NCI-H1694 treated with DMSO at 0.1 percent for 48 hours (cell line): ENCODE data around the gene RUFY3.
"Not testable (repeated sequence)": the region's sequence is repeated elsewhere in the genome, so short reads cannot be mapped to it uniquely, and the experiment has no call there.

ENCODE experiments used
- DNase-seq: peaks from one replicate; lab custom pipeline; 2025; lab: John Stamatoyannopoulos, UW

The RUFY3 gene

DNA sequence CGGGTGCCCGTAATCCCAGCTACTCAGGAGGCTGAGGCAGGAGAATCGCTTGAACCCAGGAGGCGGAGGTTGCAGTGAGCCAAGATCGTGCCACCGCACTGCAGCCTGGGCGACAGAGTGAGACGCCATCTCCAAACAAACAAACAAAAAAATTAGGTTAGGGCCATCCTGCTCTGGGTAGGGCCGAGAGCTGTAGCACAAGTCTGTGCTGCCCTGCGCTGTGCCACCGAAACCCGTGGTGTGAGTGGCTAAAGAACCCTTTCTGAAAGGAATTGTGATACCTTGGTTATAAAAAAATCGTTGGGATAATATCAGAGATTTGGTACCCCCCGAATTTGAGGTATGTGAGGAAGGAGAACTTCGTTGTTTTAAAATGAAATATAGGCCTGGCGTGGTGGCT is 118.9 kb downstream of the RUFY3 start:
- not testable (repeated sequence) for DNase-seq

DNA sequence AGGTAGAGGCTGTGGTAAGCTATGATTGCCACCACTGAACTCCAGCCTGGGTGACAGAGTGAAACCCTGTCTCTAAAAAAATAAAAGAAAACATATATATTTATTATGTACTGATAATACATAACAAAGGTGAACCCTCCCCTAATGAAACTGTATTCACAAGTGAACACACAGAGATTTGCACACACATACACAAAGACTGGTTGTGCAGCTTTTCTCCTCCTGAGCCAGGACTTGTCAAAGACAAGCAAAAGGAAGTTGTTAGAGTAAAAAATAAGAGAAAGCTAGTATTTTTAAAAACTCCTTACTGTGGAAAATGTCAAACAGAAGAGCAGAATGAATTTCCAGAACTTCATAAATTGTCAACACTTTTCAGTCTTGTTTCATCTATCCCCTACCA is 119.4 kb downstream of the RUFY3 start:
- no peak for DNase-seq

DNA sequence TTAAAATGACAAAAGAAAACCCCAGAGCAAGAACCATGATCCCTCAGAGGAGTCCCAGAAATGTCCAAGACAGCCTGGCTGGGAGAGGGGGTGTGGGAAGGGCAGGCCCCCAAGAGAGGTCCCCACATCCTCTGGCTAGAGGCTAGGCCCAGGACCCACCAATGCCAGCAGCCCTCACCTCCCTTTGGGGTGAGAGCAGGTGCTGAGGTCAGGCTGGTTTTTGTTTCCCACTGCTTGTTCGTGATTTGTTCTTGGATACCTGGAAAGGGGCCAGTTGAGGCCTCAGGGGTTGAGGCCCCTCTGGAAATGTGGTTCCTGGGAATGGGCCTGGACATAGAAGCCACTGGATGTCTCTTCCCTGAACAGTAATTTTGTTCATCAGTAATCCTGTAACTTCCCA is 120.2 kb downstream of the RUFY3 start:
- DNase-seq: no peak

DNA sequence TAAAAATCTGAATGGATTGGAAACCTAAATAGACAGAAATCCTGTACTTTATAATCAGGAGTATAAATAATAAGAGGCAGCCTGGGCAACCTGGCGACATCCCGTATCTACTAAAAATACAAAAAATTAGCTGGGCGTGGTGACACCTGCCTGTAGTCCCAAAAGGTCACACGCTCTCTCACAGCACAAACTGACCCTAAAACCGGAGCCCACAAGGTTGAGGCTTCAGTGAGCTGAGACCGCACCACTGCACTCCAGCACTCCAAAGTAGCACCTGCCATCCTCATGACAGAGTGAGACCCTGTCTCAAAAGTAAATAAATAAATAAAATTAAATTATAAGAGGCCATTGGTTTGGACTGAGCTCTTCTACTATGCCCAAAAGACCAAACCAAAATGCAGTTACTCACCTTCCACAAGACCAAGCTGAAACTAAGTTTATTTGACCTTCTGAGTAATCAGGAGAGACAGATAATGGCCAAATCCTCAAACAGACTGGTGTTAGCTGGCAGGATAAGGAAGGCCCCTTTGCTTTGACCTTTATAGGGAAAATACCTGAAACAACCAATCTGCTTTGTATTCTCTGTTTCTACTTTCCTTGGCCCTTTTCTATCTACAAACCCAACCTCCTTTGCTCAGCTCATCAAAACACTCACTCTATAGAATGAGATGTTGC is 121.1 kb downstream of the RUFY3 start:
- DNase-seq: no peak

DNA sequence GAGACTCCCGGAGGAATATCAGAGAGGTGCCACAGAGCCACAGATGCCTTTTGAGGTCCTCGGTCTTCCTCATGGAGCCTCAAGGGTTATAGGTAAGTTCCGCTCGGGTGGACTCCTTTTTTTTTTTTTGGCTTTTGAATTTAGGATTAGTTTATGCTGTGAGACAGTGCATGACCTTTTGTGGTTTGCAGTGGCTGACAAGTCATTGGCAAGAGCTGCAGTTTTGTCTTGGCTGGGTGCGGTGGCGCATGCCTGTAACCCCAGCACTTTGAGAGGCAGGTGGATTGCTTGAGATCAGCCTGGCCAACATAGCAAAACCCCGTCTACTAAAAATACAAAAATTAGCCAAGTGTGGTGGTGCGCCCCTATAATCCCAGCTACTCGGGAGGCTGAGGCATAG is 122.4 kb downstream of the RUFY3 start:
- no peak for DNase-seq

DNA sequence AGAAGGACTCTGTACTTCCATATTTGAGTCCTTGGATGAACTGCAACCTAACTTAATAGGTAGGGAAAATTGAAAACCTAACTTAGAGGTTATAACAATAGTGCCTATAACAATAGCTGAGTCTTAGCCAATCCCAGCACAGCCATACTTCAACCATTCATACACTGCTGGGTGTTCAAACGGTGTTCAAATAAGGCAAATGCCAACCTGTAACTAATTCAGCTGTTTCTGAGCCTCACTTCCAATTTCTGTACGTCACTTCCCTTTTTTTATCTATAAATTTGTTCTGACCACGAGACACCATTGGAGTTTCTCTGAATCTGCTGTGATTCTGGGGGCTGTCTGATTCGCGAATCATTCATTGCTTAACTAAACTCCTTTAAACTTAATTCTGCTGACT is 127.5 kb downstream of the RUFY3 start:
- no peak for DNase-seq

DNA sequence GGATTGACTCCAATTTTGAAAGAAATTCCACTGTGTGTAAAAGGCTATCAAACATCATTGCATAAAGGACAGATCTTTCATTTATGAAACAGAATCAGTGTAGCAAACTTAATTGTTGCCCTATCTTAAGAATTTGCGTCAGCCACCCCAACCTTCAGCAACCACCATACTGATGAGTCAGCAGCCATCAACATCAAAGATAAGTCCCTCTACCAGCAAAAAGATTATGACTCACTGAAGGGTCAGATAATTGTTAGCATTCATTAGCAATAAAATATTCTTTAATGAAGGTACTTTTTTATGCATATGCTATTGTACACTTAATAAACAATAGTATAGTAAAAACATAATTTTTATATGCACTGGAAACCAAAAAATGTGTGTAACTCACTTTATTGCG is 133.7 kb downstream of the RUFY3 start:
- no peak for DNase-seq
